Esophagus squamous epithelium (tissue), 5 donors: Measurements from ENCODE around the gene DCP1B. TPM values are rescaled to one million over a fixed set of nuclear protein-coding genes. Genes with fewer than 3 reads are reported as not detected.

Experiments
- DNase-seq: peaks from one replicate; lab custom pipeline; 2025; lab: John Stamatoyannopoulos, UW
- H3K27ac ChIP-seq, 4 donors: fragments of 200-600 bp; sonication (generic); one replicate each; pipeline ENCODE4 v1.5.1; 2016 to 2019; ENCODE audit warnings: mild to moderate bottlenecking in 1 of 4
- H3K27me3 ChIP-seq, 4 donors: fragments of 200-600 bp; sonication (generic); 1 replicate in 3 of 4; 2 replicates in 1 of 4; pipeline versions ENCODE4 v1.5.1 to v1.6.0; 2017 to 2021; ENCODE audit warnings: antibody characterized with exemption in 1 of 4
- H3K36me3 ChIP-seq, 3 donors: fragments of 200-600 bp; sonication (generic); one replicate each; pipeline ENCODE4 v1.5.1; 2016 to 2019
- H3K4me1 ChIP-seq, 3 donors: fragments of 200-600 bp; sonication (generic); one replicate each; pipeline ENCODE4 v1.5.1; 2017 to 2019
- H3K4me3 ChIP-seq, 4 donors: fragments of 200-600 bp; sonication (generic); 1 replicate in 3 of 4; 2 replicates in 1 of 4; pipeline ENCODE4 v1.5.1; 2016 to 2019; ENCODE audit warnings: mild to moderate bottlenecking in 2 of 4, moderate library complexity in 1 of 4
- H3K9me3 ChIP-seq, 3 donors: fragments of 200-600 bp; sonication (generic); one replicate each; pipeline ENCODE4 v1.5.1; 2016 to 2019
- POLR2A ChIP-seq, 4 donors: fragments of 450-650 bp; IDR thresholded peaks; one replicate each; pipeline ENCODE4 v1.6.1; 2017; ENCODE audit warnings: antibody characterized with exemption in 4 of 4, mild to moderate bottlenecking in 4 of 4, moderate library complexity in 3 of 4
- WGBS, 2 donors: methylation state at CpG; one replicate each; pipeline ENCODE4 v1.1.5; 2018; 5-methylcytosine and 5-hydroxymethylcytosine counted together
- intact Hi-C: fragments of 100-400 bp; cut with DNase I; formaldehyde crosslinking; loops from one replicate; pipeline ENCODE4 v1.15.0; 2022
- total RNA-seq, 4 donors: library from RNA; depleted of rRNA; stranded (reverse); fragments of >200 nt; gene quantifications; one replicate each; pipeline ENCODE4 v1.1.0, GENCODE V29; 2016
- TF ChIP-seq, protein P1 (sequence below), 6 experiments: fragments of 450-650 bp in 4 of 6; fragments of 200-600 bp in 2 of 6; sonication (generic) in 2 of 6; IDR thresholded peaks; one replicate each; pipeline ENCODE4 v1.5.1; 2016 to 2019; ENCODE audit warnings: antibody characterized with exemption in 6 of 6, mild to moderate bottlenecking in 4 of 6, moderate library complexity in 4 of 6
- donor health status: DM: yes; HTN: yes; CAD: no.

The DCP1B gene
- total RNA-seq, 4 donors from 2014 or later: 4.0 to 15.5 (median 10.8) TPM

DNA sequence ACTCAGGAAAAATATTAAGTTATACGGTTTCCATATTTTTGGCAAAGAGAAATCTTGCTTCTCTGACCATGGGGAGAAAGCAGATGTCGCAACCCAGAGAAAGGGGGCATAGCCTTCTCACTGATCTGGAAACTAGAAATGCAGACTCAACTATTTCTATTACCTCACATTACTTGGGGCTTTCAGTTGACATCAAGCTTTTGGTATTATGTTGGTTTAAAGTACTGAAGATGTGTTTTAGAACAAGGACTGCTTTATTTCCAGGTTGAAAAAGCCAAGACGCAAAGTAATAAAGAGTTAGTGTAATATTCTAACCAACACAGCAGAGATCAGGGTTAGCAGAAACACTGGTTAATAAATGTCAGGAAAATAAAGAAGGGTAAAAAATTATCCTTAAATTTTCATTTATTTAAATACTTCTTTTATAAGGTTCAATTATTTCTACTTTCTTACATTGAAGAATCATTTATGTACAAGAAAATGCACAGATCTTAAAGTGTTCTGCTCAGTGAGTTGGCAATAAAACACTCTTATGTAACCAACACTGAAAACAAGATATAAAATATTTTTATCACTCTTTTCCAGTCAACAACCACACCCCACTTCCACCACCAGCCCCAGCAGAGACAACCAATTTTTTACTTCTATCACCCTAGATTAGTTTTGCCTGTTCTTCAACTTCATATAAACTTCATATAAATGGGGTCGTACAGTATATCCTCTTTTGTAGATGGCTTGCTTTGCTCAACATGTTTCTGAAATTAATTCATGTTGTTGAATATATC is 26.0 kb downstream of the DCP1B start:
- no peak for TF ChIP-seq POLR2A (IDR thresholded peaks at IDR 0.05)
- TF ChIP-seq, protein P1, sequence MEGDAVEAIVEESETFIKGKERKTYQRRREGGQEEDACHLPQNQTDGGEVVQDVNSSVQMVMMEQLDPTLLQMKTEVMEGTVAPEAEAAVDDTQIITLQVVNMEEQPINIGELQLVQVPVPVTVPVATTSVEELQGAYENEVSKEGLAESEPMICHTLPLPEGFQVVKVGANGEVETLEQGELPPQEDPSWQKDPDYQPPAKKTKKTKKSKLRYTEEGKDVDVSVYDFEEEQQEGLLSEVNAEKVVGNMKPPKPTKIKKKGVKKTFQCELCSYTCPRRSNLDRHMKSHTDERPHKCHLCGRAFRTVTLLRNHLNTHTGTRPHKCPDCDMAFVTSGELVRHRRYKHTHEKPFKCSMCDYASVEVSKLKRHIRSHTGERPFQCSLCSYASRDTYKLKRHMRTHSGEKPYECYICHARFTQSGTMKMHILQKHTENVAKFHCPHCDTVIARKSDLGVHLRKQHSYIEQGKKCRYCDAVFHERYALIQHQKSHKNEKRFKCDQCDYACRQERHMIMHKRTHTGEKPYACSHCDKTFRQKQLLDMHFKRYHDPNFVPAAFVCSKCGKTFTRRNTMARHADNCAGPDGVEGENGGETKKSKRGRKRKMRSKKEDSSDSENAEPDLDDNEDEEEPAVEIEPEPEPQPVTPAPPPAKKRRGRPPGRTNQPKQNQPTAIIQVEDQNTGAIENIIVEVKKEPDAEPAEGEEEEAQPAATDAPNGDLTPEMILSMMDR (IDR thresholded peaks at IDR 0.05): no peak
- Histone ChIP-seq H3K9me3 (no peaks in the 10 kb centered on the region), H3K4me1 (peaks cover 0 to 21% (median 6%) of the 10 kb centered on the region in 3 donors), H3K4me3 (no peak overlapping the region), H3K27me3 (no peaks in the 10 kb centered on the region), H3K36me3 (no peaks in the 10 kb centered on the region), H3K27ac (peak overlapping the region in 2 of 4 donors; percentile 12 to 81)
- intact Hi-C loops: no loop called here
- WGBS, 2 donors: 72 to 76% methylated on average over 4 of the region's 4 CpGs
- DNase-seq: no peak

DNA sequence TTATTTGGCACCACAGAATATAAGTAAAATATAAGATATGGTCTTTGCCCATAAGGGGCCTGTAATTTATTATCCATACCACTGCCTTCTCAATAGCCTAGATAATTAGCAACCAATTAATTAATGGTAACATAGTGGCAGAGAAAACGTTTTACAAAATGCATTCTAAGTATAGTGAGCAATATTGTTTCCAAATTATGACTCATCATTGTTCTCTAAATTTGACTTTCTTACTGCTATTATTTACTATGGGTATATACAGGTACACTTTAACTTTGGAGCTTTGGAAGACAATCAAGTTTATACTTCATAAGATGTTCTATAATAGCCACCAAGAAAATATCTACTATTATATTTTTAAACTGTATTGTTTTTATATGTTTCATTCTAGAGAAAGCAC is 26.7 kb downstream of the DCP1B start:
- Histone ChIP-seq H3K36me3 (peaks cover 0 to 5% (median 0%) of the 10 kb centered on the region in 3 donors), H3K9me3 (no peaks in the 10 kb centered on the region), H3K4me1 (peaks cover 0 to 21% (median 6%) of the 10 kb centered on the region in 3 donors), H3K4me3 (no peak overlapping the region), H3K27ac (peak overlapping the region in 3 of 4 donors; percentile 12 to 81 (median 40)), H3K27me3 (no peaks in the 10 kb centered on the region)
- intact Hi-C loops: no loop called here
- TF ChIP-seq, protein P1 (IDR thresholded peaks at IDR 0.05): no peak
- no peak for TF ChIP-seq POLR2A (IDR thresholded peaks at IDR 0.05)
- WGBS, 2 donors: 13 to 27% methylated on average over 1 of the region's 1 CpG
- DNase-seq: no peak

DNA sequence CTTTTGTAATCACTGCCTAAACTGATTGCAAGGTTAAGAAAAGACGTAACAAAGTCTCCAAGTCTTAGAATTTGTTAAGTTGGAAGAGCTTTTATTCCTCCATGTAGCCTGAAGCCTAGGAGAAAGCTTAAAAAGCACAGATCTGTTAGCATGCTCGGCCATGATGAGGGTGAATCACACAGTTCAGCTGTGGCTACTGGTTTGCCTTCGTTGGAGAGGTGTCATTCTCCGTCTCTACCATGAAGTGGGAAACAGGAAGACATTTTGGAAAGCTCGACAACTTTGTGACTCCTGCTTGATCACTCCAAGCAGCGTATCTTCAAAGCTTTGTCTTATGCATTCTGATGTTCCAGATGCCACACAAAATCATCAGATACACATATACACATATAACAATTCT is 27.1 kb downstream of the DCP1B start:
- H3K4me1 ChIP-seq: peaks cover 0 to 26% (median 6%) of the 10 kb centered on the region in 3 donors
- peaks cover 0 to 5% (median 0%) of the 10 kb centered on the region in 3 donors for H3K36me3 ChIP-seq
- H3K27ac ChIP-seq: peak overlapping the region in 3 of 4 donors; percentile 12 to 81 (median 40)
- intact Hi-C loops: no loop called here
- no peak overlapping the region for H3K4me3 ChIP-seq
- no peaks in the 10 kb centered on the region for H3K27me3 ChIP-seq
- no peaks in the 10 kb centered on the region for H3K9me3 ChIP-seq
- 84 to 91% methylated on average over 6 of the region's 6 CpGs for WGBS, 2 donors
- DNase-seq: no peak
- TF ChIP-seq, protein P1 (IDR thresholded peaks at IDR 0.05): no peak
- TF ChIP-seq POLR2A (IDR thresholded peaks at IDR 0.05): no peak

GRCh38 chr12:1974812-1975211 is 29.4 kb downstream of the DCP1B start:
- TF ChIP-seq POLR2A (IDR thresholded peaks at IDR 0.05): no peak
- TF ChIP-seq, protein P1 (IDR thresholded peaks at IDR 0.05): no peak
- peaks cover 0 to 5% (median 0%) of the 10 kb centered on the region in 3 donors for H3K36me3 ChIP-seq
- H3K4me1 ChIP-seq: peaks cover 0 to 28% (median 6%) of the 10 kb centered on the region in 3 donors
- WGBS, 2 donors: 63 to 85% methylated on average over 1 of the region's 1 CpG
- no peak for DNase-seq
- H3K27ac ChIP-seq: peak overlapping the region in 3 of 4 donors; percentile 60 to 83 (median 81)
- H3K9me3 ChIP-seq: no peaks in the 10 kb centered on the region
- no peak overlapping the region for H3K4me3 ChIP-seq
- no peaks in the 10 kb centered on the region for H3K27me3 ChIP-seq
- intact Hi-C loops: no loop called here

DNA sequence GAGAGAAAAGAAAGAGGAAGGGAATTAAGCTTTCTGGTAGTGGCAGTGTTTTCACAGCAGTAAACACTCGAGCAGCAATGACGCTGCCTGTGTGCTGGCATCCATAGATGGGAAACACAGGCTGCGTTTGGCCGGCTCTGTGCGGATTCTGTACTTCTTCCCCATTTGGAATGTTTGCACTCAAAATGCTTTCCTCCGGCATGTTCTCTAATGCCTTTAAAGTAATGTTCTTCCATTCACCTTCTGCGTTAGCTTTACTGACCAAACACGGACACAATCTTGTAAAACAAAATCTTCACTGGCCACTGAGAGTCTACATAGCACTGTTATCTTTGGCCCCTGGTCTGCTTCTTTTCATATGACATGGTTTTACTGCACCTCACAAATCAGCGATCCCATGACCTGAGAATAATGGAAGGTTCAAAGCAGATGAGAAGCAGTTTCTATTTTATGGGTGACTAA is 31.4 kb downstream of the DCP1B start:
- Histone ChIP-seq H3K27me3 (no peaks in the 10 kb centered on the region), H3K9me3 (no peaks in the 10 kb centered on the region), H3K27ac (peak overlapping the region; percentile 7 to 83 (median 81)), H3K4me3 (peak overlapping the region in 1 of 4 donors; percentile 34), H3K4me1 (peaks cover 0 to 28% (median 6%) of the 10 kb centered on the region in 3 donors), H3K36me3 (peaks cover 0 to 5% (median 0%) of the 10 kb centered on the region in 3 donors)
- intact Hi-C loops: no loop called here
- 79 to 88% methylated on average over 9 of the region's 9 CpGs for WGBS, 2 donors
- DNase-seq: no peak
- no peak for TF ChIP-seq POLR2A (IDR thresholded peaks at IDR 0.05)
- TF ChIP-seq, protein P1 (IDR thresholded peaks at IDR 0.05): no peak
